ENCODE results near the gene IFNA4.
"Not testable (repeated sequence)": the region's sequence is repeated elsewhere in the genome, so short reads cannot be mapped to it uniquely, and the experiment has no call there.

The IFNA4 gene

DNA sequence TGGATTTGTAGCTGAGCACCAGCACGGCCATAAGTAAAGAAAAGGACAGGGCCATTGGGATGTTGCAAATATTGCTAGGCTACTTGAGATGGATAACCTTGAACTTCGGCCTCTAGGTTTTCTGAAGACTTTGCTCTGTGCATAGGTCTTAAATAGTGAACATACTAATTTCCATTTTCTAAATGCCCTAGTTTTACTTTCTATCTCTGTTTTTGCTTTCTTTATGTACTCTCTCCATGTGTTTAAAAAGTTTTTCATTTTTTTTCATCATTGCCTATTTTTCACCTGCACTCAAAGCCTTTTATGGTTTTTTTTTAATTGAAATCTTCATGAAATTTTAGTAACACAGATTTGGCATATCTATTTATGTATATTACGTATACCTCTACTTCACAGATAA lies 19.7 kb upstream of the IFNA4 start, which contains the start of gene IFNA10:
IFNA10 (minus strand) TSS at position 101 of the 400 bp plus-strand sequence; CDS start at position 55, 46 bp downstream.
- not testable (repeated sequence) for H3K27ac ChIP-seq (ENCODE audit: low read length); H3K9me3 ChIP-seq (ENCODE audit: control insufficient read depth, low read depth, low read length); H3K9ac ChIP-seq (ENCODE audit: low read length); H3K36me3 ChIP-seq (ENCODE audit: control insufficient read depth, low read depth, low read length); H3K27me3 ChIP-seq (ENCODE audit: control insufficient read depth, insufficient read depth, low read length); H3K4me1 ChIP-seq (ENCODE audit: control insufficient read depth, low read depth, low read length); H3K4me3 ChIP-seq (ENCODE audit: low read length)

DNA sequence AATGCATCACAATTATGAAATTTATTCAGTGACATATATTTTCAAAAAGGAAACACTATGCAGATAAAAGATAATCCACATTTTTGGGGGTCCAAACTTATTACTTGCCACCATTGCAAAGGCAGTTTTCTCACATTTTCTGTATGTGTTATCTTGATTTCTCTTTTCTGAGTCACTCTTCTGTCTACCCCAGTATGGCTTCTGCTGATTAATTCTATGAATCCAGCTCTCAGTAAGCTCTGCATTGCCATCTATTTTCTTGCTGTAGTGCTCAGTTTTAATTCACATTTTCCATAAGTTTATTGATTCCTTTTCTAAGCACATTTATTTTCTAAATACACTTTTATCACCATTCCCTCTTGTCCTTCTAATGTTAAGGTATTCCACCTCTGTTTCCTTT lies 17.8 kb upstream of the IFNA4 start:
- no peaks in the 10 kb centered on the region for H3K36me3 ChIP-seq (ENCODE audit: control insufficient read depth, low read depth, low read length)
- no peaks in the 10 kb centered on the region for H3K4me1 ChIP-seq (ENCODE audit: control insufficient read depth, low read depth, low read length)
- no peak overlapping the region for H3K27ac ChIP-seq (ENCODE audit: low read length)
- H3K4me3 ChIP-seq (ENCODE audit: low read length) = no peak overlapping the region
- H3K9ac ChIP-seq (ENCODE audit: low read length) = no peak overlapping the region
- H3K27me3 ChIP-seq (ENCODE audit: control insufficient read depth, insufficient read depth, low read length) = no peaks in the 10 kb centered on the region
- no peaks in the 10 kb centered on the region for H3K9me3 ChIP-seq (ENCODE audit: control insufficient read depth, low read depth, low read length)

DNA sequence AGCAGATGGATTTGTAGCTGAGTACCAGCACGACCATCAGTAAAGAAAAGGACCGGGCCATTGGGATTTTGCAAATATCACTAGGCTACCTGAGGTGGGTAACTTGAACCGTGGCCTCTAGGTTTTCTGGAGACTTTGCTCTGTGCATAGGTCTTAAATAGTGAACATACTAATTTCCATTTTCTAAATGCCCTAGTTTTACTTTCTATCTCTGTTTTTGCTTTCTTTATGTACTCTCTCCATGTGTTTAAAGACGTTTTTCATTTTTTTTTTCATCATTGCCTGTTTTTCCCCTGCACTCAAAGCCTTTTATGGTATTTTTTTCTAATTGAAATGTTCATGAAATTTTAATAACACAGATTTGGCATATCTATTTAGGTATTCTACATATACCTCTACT lies 14.7 kb upstream of the IFNA4 start, which contains the start of gene IFNA7:
IFNA7 (minus strand) TSS at position 101 of the 400 bp plus-strand sequence; CDS start at position 61, 40 bp downstream.
- H3K36me3 ChIP-seq (ENCODE audit: control insufficient read depth, low read depth, low read length); H3K4me3 ChIP-seq (ENCODE audit: low read length); H3K9ac ChIP-seq (ENCODE audit: low read length); H3K4me1 ChIP-seq (ENCODE audit: control insufficient read depth, low read depth, low read length); H3K27ac ChIP-seq (ENCODE audit: low read length); H3K9me3 ChIP-seq (ENCODE audit: control insufficient read depth, low read depth, low read length); H3K27me3 ChIP-seq (ENCODE audit: control insufficient read depth, insufficient read depth, low read length): not testable (repeated sequence)

DNA sequence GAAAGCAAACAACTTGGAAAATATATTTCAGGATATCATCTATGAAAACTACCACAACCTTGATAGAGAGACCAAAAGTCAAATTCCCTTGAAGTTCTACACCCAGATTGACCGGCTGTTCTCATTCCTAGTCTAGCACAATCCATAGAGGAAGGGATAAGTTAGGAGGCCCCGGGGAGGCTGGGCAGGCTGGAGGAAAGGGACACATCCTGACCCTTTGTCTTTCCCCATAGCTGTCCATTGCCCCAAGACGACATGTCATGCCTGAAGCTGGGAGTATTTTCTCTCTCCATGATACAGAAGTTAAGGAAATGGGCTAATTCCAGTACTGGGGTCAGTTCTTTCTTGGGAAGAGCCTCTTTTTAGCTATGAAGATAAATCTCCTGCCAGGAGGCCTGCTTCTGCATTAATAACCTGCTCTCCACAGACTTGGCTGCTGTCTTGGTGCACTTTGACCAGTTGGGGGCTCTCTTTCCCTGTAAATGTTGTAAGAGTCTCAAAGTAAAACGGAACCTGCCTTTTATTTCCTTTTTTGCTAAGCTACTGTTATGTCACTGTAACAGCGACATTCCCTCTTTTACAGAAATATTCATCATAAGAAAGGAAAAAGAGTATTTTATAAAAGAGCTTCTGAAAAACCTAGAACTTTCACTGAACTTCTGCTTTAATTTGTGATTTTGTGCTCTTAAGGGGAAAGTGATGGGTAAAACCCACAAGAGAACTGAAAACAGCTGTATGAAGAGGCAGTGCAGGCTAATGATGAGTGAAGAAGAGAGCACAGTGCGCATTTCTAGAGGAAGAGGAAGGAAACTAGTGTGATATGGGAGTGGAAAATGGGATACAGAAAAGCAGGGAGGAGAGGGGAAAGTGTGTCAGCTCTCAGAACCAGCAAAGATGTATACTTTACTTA lies 7.7 kb upstream of the IFNA4 start:
- not testable (repeated sequence) for H3K4me1 ChIP-seq (ENCODE audit: control insufficient read depth, low read depth, low read length); H3K27ac ChIP-seq (ENCODE audit: low read length); H3K9ac ChIP-seq (ENCODE audit: low read length); H3K36me3 ChIP-seq (ENCODE audit: control insufficient read depth, low read depth, low read length); H3K9me3 ChIP-seq (ENCODE audit: control insufficient read depth, low read depth, low read length); H3K27me3 ChIP-seq (ENCODE audit: control insufficient read depth, insufficient read depth, low read length); H3K4me3 ChIP-seq (ENCODE audit: low read length)

DNA sequence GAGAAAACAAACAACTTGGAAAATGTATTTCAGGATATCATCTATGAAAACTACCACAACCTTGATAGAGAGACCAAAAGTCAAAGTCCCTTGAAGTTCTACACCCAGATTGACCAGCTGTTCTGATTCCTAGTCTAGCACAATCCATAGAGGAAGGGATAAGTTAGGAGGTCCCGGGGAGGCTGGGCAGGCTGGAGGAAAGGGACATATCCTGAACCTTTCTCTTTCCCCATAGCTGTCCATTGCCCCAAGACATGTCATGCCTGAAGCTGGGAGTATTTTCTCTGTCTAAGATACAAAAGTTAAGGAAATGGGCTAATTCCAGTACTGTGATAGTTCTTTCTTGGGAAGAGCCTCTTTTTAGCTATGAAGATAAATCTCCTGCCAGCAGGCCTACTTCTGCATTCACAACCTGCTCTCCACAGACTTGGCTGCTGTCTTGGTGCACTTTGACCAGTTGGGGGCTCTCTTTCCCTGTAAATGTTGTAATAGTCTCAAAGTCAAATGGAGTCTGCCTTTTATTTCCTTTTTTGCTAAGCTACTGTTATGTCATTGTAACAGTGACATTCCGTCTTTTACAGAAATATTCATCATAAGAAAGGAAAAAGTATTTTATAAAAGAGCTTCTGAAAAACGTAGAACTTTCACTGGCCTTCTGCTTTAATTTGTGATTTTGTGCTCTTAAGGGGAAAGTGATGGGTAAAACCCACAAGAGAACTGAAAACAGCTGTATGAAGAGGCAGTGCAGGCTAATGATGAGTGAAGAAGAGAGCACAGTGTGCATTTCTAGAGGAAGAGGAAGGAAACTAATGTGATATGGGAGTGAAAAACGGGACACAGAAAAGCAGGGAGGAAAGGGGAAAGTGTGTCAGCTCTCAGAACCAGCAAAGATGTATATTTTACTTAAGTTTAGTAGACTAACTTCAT lies 4.3 kb downstream of the IFNA4 start:
- not testable (repeated sequence) for H3K4me1 ChIP-seq (ENCODE audit: control insufficient read depth, low read depth, low read length); H3K27ac ChIP-seq (ENCODE audit: low read length); H3K9me3 ChIP-seq (ENCODE audit: control insufficient read depth, low read depth, low read length); H3K36me3 ChIP-seq (ENCODE audit: control insufficient read depth, low read depth, low read length); H3K9ac ChIP-seq (ENCODE audit: low read length); H3K27me3 ChIP-seq (ENCODE audit: control insufficient read depth, insufficient read depth, low read length); H3K4me3 ChIP-seq (ENCODE audit: low read length)

DNA sequence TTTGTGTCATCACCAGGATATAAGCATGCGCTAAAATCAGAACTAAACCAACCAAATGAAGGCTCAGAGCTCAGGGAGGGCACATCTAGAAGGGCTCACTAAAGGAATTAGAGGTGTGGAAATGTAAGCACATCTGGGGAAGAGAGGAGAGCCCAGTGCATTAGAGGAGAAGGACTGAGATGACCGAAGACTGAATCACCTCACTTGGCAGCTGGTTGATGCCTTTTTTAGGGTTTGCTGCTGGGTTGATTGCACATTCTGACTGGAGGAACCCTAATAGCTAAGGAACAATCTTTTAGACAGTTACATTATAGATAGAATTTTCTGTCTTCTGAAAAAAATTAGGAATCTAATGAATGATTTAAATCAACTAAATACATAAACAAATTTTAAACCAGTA lies 12.7 kb downstream of the IFNA4 start:
- H3K36me3 ChIP-seq (ENCODE audit: control insufficient read depth, low read depth, low read length) = no peaks in the 10 kb centered on the region
- no peaks in the 10 kb centered on the region for H3K9me3 ChIP-seq (ENCODE audit: control insufficient read depth, low read depth, low read length)
- H3K9ac ChIP-seq (ENCODE audit: low read length) = no peak overlapping the region
- H3K27ac ChIP-seq (ENCODE audit: low read length) = no peak overlapping the region
- no peak overlapping the region for H3K4me3 ChIP-seq (ENCODE audit: low read length)
- H3K4me1 ChIP-seq (ENCODE audit: control insufficient read depth, low read depth, low read length) = no peaks in the 10 kb centered on the region
- no peaks in the 10 kb centered on the region for H3K27me3 ChIP-seq (ENCODE audit: control insufficient read depth, insufficient read depth, low read length)

DNA sequence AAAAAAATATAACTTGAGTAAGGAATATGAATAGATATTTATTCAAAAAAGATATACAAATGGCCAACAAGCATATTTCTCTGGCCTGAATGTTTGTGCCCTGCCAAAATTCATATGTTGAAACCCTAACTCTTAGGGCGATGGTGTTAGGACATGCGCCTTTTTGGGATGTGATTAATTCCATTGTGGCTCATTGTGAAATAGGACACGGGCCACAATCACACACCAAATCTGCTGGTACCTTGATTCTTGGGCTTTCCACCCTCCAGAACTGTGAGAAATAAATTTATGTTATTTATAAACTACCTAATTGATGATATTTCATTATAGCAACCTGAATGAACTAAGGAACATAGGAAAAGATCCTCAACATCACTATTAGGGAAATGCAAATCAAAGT lies 15.2 kb downstream of the IFNA4 start:
- H3K27ac ChIP-seq (ENCODE audit: low read length) = no peak overlapping the region
- no peaks in the 10 kb centered on the region for H3K9me3 ChIP-seq (ENCODE audit: control insufficient read depth, low read depth, low read length)
- H3K4me3 ChIP-seq (ENCODE audit: low read length) = no peak overlapping the region
- no peak overlapping the region for H3K9ac ChIP-seq (ENCODE audit: low read length)
- H3K27me3 ChIP-seq (ENCODE audit: control insufficient read depth, insufficient read depth, low read length) = no peaks in the 10 kb centered on the region
- no peaks in the 10 kb centered on the region for H3K36me3 ChIP-seq (ENCODE audit: control insufficient read depth, low read depth, low read length)
- no peaks in the 10 kb centered on the region for H3K4me1 ChIP-seq (ENCODE audit: control insufficient read depth, low read depth, low read length)

DNA sequence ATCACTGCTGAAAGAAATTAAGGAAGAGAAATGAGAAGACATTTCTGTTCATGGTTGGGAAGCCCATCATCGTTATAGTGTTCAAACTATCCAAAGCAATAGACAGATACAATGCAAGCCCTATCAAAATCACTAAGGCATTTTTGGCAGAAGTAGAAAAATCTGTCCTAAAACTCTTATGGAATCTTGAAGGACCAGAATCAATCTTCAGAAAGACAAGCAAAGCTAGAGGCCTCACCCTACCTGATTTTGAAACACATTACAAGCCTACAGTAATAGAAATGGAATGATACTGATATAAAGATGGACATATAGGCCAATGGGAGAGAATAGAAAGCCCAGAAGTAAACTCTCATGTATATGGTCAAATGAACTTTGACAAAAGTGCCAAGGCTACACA lies 16.0 kb downstream of the IFNA4 start:
- Histone ChIP-seq H3K27ac (ENCODE audit: low read length) (no peak overlapping the region), H3K27me3 (ENCODE audit: control insufficient read depth, insufficient read depth, low read length) (no peaks in the 10 kb centered on the region), H3K36me3 (ENCODE audit: control insufficient read depth, low read depth, low read length) (no peaks in the 10 kb centered on the region), H3K4me1 (ENCODE audit: control insufficient read depth, low read depth, low read length) (no peaks in the 10 kb centered on the region), H3K4me3 (ENCODE audit: low read length) (no peak overlapping the region), H3K9ac (ENCODE audit: low read length) (no peak overlapping the region), H3K9me3 (ENCODE audit: control insufficient read depth, low read depth, low read length) (no peaks in the 10 kb centered on the region)

DNA sequence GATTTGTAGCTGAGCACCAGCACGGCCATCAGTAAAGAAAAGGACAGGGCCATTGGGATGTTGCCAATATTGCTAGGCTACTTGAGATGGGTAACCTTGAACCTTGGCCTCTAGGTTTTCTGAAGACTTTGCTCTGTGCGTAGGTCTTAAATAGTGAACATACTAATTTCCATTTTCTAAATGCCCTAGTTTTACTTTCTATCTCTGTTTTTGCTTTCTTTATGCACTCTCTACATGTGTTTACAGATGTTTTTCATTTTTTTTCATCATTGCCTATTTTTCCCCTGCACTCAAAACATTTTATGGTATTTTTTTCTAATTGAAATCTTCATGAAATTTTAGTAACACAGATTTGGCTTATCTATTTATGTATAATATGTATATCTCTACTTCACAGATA lies 20.8 kb downstream of the IFNA4 start, which contains the start of gene IFNA21:
IFNA21 (minus strand) TSS at position 101 of the 400 bp plus-strand sequence; CDS start at position 53, 48 bp downstream.
- H3K27ac ChIP-seq (ENCODE audit: low read length); H3K36me3 ChIP-seq (ENCODE audit: control insufficient read depth, low read depth, low read length): not testable (repeated sequence)

DNA sequence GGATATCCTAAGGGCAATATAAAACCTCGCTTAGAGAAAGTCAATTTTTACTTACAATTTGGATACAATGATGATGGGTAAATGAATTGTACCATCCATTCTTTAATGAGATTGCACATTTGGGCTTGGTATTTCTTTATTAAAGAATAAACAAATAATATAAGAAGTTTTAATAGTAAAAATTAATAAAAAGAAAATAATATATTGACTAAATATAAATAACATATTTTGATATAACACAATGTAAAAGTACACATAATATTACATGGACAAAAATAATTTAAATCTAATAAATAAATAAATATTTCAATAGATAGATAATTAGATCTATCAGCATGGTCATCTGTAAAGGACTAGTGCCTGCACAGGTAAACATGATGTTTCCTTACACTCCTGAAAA lies 21.9 kb downstream of the IFNA4 start:
- no peaks in the 10 kb centered on the region for H3K4me1 ChIP-seq (ENCODE audit: control insufficient read depth, low read depth, low read length)
- no peak overlapping the region for H3K9ac ChIP-seq (ENCODE audit: low read length)

More for the DNA sequence above, 20.8 kb downstream of the IFNA4 start, which contains the start of gene IFNA21:
- H3K4me1 ChIP-seq (ENCODE audit: control insufficient read depth, low read depth, low read length); H3K9ac ChIP-seq (ENCODE audit: low read length); H3K4me3 ChIP-seq (ENCODE audit: low read length); H3K27me3 ChIP-seq (ENCODE audit: control insufficient read depth, insufficient read depth, low read length); H3K9me3 ChIP-seq (ENCODE audit: control insufficient read depth, low read depth, low read length): not testable (repeated sequence)

DNA sequence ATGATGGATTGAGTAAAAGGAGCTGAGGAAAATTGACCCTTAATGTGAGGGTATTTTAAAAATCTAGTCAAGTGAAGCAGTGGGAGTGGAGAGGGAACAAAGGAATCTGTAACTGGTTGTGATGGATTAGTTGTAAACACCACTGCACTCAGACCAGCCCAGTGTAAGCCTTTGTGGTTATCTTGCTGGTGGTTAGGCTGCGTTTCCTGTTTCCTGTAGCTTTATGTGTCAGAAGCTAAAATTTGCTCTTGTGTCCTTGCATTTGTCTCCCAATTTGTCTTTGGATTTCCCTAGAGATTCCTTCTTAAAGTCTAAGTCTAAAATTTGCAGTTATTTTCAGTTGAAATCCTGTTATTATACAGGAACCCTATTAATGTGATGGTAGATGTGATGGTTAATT lies 27.2 kb downstream of the IFNA4 start:
- H3K4me3 ChIP-seq (ENCODE audit: low read length) = no peak overlapping the region

More for the DNA sequence above, 21.9 kb downstream of the IFNA4 start:
- no peak overlapping the region for H3K4me3 ChIP-seq (ENCODE audit: low read length)
- H3K27me3 ChIP-seq (ENCODE audit: control insufficient read depth, insufficient read depth, low read length) = no peaks in the 10 kb centered on the region
- no peaks in the 10 kb centered on the region for H3K36me3 ChIP-seq (ENCODE audit: control insufficient read depth, low read depth, low read length)
- H3K27ac ChIP-seq (ENCODE audit: low read length) = no peak overlapping the region
- H3K9me3 ChIP-seq (ENCODE audit: control insufficient read depth, low read depth, low read length) = no peaks in the 10 kb centered on the region

More for the DNA sequence above, 27.2 kb downstream of the IFNA4 start:
- Histone ChIP-seq H3K27me3 (ENCODE audit: control insufficient read depth, insufficient read depth, low read length) (no peaks in the 10 kb centered on the region), H3K27ac (ENCODE audit: low read length) (no peak overlapping the region), H3K4me1 (ENCODE audit: control insufficient read depth, low read depth, low read length) (no peaks in the 10 kb centered on the region), H3K9ac (ENCODE audit: low read length) (no peak overlapping the region), H3K36me3 (ENCODE audit: control insufficient read depth, low read depth, low read length) (no peaks in the 10 kb centered on the region), H3K9me3 (ENCODE audit: control insufficient read depth, low read depth, low read length) (no peaks in the 10 kb centered on the region)

Data from iPS-18a (cell line).